Ishikawa (cell line): ENCODE results near the gene TMEM43.

Source experiments
- CEBPB ChIP-seq: IDR thresholded peaks from 2 replicates; pipeline ENCODE4 v1.6.1; 2012
- EP300 ChIP-seq: IDR thresholded peaks from 2 replicates; pipeline ENCODE4 v1.6.1; 2012; ENCODE audit warnings: borderline replicate concordance
- FOXM1 ChIP-seq: IDR thresholded peaks from 2 replicates; pipeline ENCODE4 v1.6.1; 2012; ENCODE audit warnings: low read depth, borderline replicate concordance
- MAX ChIP-seq: IDR thresholded peaks from 2 replicates; pipeline ENCODE4 v1.6.1; 2012
- REST ChIP-seq: IDR thresholded peaks from 2 replicates; pipeline ENCODE4 v1.6.1; 2012; ENCODE audit warnings: low read depth, mild to moderate bottlenecking

- TF ChIP-seq MAX: peak; percentile 91
- TF ChIP-seq REST: no peak
- no peak for TF ChIP-seq FOXM1
- no peak for TF ChIP-seq EP300
- TF ChIP-seq CEBPB: no peak
These were observed 633 bp upstream of the TMEM43 start for GRCh38 chr3:14124223-14124614.
